Mesodermal cell (in vitro differentiated cells): ENCODE data around the gene TMPRSS6.

Experiments used
- H3K27ac ChIP-seq: 2 replicates; pipeline ENCODE4 v1.7.0; 2013; ENCODE audit warnings: mild to moderate bottlenecking, low read depth, low read length, moderate library complexity; ENCODE audit not compliant: severe bottlenecking
- H3K36me3 ChIP-seq: 2 replicates; pipeline ENCODE4 v1.7.1; 2013; ENCODE audit warnings: mild to moderate bottlenecking, low read length, moderate library complexity; ENCODE audit not compliant: control insufficient read depth, insufficient read depth
- H3K4me1 ChIP-seq: one replicate; pipeline ENCODE4 v1.7.1; 2013; ENCODE audit warnings: mild to moderate bottlenecking, low read length; ENCODE audit not compliant: insufficient read depth, control insufficient read depth, poor library complexity, severe bottlenecking
- H3K4me3 ChIP-seq: 2 replicates; pipeline ENCODE4 v1.7.0; 2013; ENCODE audit warnings: low read length, control low read depth, mild to moderate bottlenecking; ENCODE audit not compliant: insufficient read depth, poor library complexity, severe bottlenecking; ENCODE audit errors: extremely low read depth
- H3K9me3 ChIP-seq: 2 replicates; pipeline ENCODE4 v1.7.1; 2013; ENCODE audit warnings: mild to moderate bottlenecking, low read length, moderate library complexity; ENCODE audit not compliant: control insufficient read depth
- WGBS, 2 experiments: methylation state at CpG; one replicate each; pipeline ENCODE4 v1.1.5; 2013; ENCODE audit warnings: missing lambda C conversion rate in 2 of 2; ENCODE audit not compliant: insufficient coverage in 2 of 2; 5-methylcytosine and 5-hydroxymethylcytosine counted together

TMPRSS6 gene

DNA sequence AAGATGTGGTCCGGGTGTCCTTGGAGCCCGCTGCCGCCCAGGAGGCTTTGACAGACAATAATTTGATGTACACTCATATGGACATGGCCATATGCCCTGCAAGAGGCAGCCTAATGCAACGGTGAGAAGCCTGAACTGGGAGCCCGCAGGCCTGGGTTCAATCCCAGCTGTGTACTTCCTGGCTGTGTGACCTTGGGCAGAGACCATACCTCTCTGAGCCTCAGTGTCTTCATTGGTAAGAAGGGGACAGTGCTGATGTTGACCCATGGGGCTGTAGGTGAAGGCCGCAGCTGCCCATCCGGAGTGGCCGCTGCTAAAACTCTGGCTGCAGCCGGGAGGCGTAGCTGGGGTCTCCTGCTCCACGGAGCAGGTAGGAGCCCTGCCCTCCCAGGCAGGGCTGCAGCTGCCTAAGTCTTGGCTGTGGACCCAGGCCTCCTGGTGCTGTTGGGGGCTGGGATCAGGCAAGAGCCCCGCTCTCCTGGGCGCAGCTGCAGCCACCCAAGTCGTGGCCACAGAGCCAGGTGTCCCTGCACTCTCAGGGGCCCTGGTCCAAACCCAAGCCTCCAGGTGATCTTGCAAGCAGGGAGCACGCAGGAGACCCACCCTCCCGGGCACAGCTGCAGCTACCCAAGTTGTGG, 31.3 kb upstream of the TMPRSS6 start:
- WGBS, 2 experiments: 92 to 94% methylated on average over 11 to 15 of the region's 16 CpGs
- H3K4me1 ChIP-seq: no peaks in the 10 kb centered on the region
- H3K36me3 ChIP-seq: no peaks in the 10 kb centered on the region
- H3K9me3 ChIP-seq: no peaks in the 10 kb centered on the region
- H3K27ac ChIP-seq: no peak overlapping the region
- H3K4me3 ChIP-seq: no peak overlapping the region

DNA sequence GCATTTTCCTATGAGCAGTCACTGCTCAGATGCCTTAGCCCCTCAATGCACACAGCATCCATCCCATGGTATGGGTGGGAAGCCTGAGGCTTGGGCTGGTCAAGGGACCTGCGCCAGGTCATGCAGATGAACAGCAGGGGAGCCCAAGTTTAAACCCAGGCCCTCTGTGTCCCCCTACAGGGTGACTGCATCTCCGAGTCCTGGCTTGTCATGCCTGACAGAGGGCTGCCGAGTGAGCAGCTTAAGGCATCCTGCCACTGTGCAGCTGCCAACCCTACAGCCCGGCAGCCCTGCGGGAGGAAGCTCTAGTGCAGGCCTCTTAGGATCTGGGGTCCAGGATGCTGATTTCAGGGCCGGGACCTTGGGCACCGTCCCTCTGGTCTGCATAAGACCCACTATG, 30.2 kb upstream of the TMPRSS6 start:
- Histone ChIP-seq H3K4me3 (no peak overlapping the region), H3K4me1 (no peaks in the 10 kb centered on the region), H3K9me3 (no peaks in the 10 kb centered on the region), H3K27ac (no peak overlapping the region), H3K36me3 (no peaks in the 10 kb centered on the region)
- 85 to 89% methylated on average over 7 of the region's 7 CpGs for WGBS, 2 experiments

DNA sequence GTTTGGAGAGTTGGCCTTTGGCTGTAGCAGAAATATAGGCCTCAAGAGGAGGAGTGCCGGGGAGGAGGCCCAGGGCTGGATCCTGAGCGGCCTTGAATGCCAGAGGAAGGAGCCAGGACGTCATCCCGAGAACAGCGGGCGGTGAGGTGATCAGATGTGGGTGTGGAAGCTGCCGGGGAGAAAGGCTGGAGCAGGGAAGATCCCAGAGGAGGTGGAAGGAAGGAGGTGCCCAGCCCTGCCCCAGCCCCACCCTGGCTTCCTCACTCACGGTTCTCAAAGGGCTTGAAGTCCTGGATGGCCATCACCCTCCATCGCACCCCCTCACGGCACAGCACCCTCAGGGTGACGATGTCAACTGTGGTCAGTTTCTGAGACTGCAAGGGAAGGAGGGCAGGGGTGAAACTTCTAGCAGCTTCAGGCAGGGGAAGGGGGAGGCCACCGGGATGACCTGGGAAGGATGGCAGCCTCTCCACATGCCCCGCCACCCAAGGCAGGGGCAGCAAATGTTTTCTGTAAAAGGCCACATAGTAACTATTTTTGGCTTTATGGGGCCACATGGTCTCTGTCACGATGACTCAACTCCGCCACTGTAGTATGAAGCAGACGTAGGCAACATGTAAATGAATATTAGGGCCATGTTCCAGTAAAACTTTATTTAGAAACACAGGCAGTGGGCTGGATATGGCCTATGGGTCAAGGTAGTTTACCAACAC, 29.5 kb upstream of the TMPRSS6 start:
- no peak overlapping the region for H3K27ac ChIP-seq
- H3K36me3 ChIP-seq: no peaks in the 10 kb centered on the region
- H3K4me3 ChIP-seq: no peak overlapping the region
- no peaks in the 10 kb centered on the region for H3K4me1 ChIP-seq
- H3K9me3 ChIP-seq: no peaks in the 10 kb centered on the region
- WGBS, 2 experiments: 68 to 81% methylated on average over 8 to 12 of the region's 16 CpGs

DNA sequence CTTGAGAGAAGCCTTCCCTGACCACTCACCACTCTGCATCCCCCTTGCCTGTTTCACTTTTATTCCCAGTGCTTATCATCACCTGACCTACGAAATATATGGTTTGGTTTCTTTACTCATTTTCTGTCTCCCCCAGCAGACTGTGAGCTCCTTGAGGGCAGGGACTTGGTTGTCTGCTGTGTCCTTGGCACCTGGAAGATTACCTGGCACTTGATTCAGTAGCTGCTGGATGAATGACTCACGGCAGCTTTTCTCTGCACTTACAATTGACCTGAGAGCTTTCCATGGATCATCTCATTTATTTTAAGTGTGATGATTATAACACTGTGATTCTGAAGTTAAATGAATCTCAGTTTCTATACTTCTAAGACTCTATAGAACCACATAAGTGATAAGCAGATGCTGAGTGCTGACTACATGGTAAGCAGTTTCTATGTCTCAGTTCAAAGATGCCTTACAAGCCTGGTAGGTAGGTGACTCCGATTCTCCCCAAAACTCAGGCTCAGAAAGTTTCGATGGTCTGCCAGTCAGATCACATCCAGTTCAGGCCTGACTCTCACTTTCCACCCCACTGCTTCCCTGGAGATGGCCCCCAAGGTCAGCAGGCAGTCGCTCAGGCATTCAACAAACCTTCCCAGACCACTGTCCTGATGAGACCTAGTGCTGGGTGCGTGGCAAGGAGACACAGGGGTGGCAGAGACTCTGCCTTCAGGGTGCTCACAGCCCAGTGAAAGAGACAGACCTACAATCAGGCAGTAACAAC, 28.6 kb upstream of the TMPRSS6 start:
- WGBS, 2 experiments: 76 to 78% methylated on average over 5 of the region's 6 CpGs
- Histone ChIP-seq H3K36me3 (no peaks in the 10 kb centered on the region), H3K9me3 (no peaks in the 10 kb centered on the region), H3K4me1 (no peaks in the 10 kb centered on the region), H3K4me3 (no peak overlapping the region), H3K27ac (no peak overlapping the region)

DNA sequence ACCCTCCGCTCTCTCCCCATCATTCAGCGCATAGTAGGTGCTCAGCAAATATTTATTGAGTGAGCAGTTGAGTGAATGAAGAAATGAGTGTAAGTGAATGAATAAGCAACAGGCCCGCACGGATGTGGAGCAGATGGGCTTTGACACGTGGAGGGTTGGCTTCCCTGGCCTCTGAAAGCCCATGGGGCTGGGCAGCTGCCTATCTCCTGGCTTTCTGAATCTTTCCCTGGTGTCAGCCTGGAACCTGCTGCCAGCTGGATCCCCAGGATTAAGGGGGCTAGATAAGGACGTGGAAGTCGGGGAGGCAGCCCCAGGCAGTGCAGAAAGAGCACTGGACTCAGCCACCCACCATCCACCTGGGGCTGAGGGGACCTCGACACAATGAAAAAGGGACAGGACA, 27.6 kb upstream of the TMPRSS6 start:
- 97 to 100% methylated on average over 2 to 6 of the region's 8 CpGs for WGBS, 2 experiments
- H3K27ac ChIP-seq: no peak overlapping the region
- no peak overlapping the region for H3K4me3 ChIP-seq
- H3K4me1 ChIP-seq: no peaks in the 10 kb centered on the region
- no peaks in the 10 kb centered on the region for H3K36me3 ChIP-seq
- no peaks in the 10 kb centered on the region for H3K9me3 ChIP-seq

DNA sequence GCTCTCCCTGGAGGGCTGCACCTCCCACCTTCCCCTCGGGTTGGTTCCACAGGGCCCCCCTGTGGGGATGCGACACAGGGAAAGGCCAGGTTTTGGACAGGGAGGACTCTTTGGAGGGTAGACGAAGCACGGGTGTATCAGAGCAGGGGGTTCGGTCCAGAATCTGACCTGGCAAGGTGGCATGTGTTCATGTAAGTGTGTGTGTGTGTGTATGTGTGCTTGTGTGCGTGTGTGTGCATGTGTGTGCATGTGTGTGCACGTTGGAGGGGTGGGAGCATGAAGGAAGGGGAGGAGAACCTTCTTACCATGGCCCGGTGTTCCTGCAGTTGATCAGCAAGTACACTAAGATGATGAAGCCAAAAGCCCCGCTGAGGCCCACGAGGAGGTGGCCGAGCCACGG, 25.5 kb upstream of the TMPRSS6 start:
- Histone ChIP-seq H3K27ac (no peak overlapping the region), H3K4me1 (no peaks in the 10 kb centered on the region), H3K4me3 (no peak overlapping the region), H3K9me3 (no peaks in the 10 kb centered on the region), H3K36me3 (no peaks in the 10 kb centered on the region)
- WGBS, 2 experiments: 89 to 94% methylated on average over 7 to 12 of the region's 12 CpGs

DNA sequence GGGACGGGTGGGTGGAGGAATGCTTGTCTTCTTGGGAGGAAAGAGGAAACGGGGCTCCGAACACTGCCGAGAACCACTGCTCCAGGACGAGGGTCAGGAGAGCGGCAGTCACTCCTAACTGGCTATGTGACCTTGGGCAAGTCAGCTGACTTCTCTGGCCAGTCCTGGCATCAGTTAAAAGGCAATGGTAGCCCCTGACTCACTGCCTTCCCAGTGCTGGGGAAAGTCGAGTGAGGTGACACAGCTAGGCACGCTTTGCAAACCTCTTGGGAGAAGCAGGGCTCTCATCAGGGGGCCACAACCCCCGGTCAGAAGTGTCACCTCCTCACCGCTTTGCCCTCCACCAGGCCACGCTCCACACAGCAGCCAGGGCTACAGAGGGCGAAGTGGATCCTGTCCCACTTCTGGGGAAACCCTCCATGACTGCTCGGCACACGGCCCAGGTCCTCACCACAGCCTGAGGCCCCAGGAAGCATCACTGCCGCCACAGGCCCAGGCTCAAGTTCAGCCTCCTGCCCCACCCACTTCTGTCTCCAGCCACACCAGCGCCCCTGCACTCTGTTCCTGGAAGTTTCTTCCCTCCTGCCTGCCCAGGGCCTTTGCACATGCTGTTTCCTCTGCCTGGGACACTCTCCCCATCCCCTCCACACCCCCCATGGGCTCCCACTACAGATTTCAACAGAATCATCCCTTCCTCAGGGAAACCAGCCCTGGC, 23.9 kb upstream of the TMPRSS6 start:
- H3K36me3 ChIP-seq: no peaks in the 10 kb centered on the region
- H3K4me3 ChIP-seq: no peak overlapping the region
- no peaks in the 10 kb centered on the region for H3K9me3 ChIP-seq
- 86 to 87% methylated on average over 13 of the region's 16 CpGs for WGBS, 2 experiments
- H3K4me1 ChIP-seq: no peaks in the 10 kb centered on the region
- no peak overlapping the region for H3K27ac ChIP-seq

DNA sequence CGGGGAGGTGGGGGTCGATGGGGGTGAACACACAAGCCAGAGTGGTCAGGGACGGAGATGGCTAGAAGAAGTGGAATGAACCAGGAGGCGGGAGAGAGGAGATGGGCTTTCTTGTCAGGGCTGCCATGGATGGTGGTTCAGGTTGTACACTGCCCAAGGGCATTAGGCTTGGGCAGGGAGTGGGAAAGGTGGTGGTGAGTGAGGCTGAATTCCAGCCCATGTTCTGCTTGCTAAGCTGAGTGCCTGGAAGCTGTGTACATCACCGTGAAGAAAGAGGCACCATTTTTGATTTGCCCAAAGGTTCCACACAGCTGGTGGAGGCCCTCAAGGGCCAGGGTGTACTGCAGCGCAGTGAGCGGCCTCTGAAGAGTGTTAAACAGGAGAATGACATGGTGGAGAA, 23.3 kb upstream of the TMPRSS6 start:
- H3K27ac ChIP-seq: no peak overlapping the region
- H3K4me1 ChIP-seq: no peaks in the 10 kb centered on the region
- no peak overlapping the region for H3K4me3 ChIP-seq
- 92 to 95% methylated on average over 7 of the region's 7 CpGs for WGBS, 2 experiments
- no peaks in the 10 kb centered on the region for H3K36me3 ChIP-seq
- no peaks in the 10 kb centered on the region for H3K9me3 ChIP-seq

DNA sequence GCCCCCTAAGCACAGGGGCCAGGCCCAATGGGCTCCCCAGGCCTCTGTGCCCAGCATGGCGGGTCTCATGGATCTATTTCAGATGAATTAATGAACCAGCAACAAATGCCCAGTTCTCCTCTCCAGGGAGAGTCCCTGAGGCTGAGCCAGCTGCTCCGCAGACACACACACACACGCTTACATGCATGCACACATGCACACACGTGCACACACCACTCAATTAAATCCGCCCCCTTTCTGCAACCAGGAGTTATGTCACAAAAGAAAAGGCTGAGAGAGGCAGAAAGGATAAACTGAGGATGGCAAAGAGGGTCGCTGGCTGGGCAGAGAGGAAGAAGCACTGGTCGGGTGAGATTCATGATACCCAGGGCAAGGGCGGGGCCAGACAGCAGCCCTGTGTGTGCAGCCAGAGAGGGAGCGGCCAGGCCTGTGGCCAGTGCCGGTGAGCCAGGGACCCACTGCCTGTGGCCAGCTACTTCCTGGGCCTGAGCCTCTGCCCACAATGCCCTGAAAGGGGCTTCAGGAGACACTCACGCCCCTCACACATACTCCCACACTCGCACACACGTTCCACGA, 20.4 kb upstream of the TMPRSS6 start:
- Histone ChIP-seq H3K9me3 (no peaks in the 10 kb centered on the region), H3K27ac (no peak overlapping the region), H3K4me1 (no peaks in the 10 kb centered on the region), H3K4me3 (no peak overlapping the region), H3K36me3 (no peaks in the 10 kb centered on the region)
- WGBS, 2 experiments: 81 to 88% methylated on average over 6 to 7 of the region's 14 CpGs

DNA sequence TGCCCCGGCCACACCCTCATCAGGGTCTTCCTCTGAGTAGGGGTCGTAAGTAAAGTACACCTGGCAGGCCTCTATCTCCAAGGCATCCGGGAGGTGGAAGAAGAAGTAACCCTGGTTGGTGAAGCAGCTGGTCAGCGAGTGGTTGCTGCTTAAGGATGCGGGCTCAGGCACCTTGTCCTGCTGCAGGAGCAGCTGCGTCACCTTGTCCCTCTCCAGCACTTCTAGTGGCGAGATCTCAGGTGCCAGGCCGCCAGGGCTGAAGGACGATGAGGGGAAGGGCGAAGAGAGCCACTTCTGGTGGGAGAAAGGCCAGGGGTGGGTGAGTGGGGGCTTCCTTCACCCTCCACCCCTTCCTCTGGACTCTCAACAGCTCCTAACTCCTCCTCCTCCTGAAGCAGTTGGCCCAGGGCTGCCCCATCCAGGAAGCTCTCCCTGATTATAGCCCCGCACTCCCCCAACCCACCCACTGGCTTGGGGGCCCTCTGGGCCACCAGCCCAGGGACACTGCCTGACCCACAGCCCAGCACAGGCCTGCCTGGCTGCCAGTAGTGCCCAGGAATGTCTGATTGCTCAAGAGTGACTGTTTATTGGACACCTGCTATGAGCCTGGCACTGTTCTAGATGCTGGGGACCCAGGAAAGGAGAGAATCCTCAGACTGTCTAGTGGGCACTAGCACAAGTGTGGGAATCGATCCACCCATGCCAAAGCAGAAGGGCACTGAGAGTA, 19.2 kb upstream of the TMPRSS6 start:
- Histone ChIP-seq H3K4me3 (no peak overlapping the region), H3K9me3 (no peaks in the 10 kb centered on the region), H3K36me3 (no peaks in the 10 kb centered on the region), H3K27ac (no peak overlapping the region), H3K4me1 (no peaks in the 10 kb centered on the region)
- 84 to 96% methylated on average over 4 to 6 of the region's 12 CpGs for WGBS, 2 experiments
